ENCODE measurements around the gene PRPF4.
A peak's percentile ranks its signal among the peaks of the same experiment; 100 is the strongest.

The PRPF4 gene

DNA sequence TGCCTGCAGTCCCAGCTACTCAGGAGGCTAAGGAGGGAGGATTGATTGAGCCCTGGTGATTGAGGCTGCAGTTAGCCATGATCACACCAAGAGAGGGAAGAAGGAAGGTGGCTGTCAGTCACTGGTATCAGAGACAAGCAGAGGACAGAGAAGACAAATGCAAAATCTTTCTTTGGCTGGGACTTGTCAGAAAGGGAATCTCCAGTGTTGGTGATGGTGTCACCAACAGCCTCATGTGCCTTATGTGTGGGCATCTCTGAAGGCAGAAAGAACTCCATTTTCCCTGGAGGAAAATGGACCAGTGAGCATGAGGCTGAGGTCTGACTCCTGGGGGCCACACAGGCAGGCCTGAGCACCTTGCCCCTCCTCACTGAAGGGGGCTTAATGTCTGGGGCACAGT is 39.8 kb downstream of the PRPF4 start:
- no peak for DNase-seq

DNA sequence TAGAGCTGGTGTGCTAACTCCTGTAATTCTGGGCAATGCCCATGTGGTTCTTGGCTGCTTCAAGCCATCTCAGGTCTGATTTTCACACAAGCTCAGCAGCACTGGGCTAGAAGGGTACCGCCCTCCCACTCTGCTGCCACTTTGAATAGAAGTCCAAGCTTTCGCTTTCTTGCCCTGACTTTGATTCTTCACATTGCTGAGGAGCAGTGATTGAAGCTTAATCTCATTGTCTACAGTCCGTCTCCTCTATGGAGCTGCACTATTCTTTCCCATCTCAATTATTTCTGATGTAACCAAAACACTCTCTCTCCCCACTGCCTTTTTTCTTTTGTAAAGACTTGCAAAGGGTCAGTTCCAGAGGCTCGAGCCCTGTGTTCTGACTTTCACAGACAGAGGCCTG is 40.6 kb downstream of the PRPF4 start:
- DNase-seq = no peak

DNA sequence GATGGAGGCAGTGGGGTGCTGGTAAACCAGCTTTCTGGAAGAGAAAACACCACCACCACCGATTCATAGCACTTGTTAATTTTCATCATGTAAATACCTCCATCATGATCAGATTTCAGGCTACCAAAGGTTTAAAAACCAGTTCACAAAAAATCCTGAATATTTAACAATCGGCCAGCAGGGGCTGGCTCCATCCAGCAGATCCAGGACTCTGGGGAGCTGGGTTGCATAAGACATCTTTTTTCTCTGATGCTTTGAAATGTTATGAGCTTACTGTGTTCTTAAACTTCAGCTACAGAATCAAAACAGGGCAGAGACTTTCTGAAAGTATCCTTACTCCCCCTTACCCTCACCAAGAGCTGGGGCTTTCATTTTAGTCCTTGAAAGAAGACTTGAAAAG is 42.3 kb downstream of the PRPF4 start:
- DNase-seq = no peak

DNA sequence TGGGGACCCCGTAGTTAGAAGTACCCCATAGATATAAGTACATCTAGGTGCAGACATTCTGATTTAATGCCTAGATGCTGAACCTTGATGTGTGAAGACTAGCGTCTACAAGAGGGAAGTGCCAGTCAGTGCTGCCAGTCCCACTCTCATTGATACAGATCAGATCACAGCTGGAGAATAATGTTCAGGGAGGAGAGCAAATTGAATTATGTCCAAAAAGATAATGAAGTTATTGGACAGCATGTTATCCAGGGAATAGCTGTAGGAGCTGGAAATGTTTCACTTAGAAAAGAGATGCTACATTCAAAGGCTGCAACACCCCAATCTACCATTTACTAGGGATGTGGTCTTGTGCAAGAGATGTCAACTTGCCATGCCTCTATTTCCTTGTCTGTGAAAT is 43.6 kb downstream of the PRPF4 start:
- DNase-seq = no peak

DNA sequence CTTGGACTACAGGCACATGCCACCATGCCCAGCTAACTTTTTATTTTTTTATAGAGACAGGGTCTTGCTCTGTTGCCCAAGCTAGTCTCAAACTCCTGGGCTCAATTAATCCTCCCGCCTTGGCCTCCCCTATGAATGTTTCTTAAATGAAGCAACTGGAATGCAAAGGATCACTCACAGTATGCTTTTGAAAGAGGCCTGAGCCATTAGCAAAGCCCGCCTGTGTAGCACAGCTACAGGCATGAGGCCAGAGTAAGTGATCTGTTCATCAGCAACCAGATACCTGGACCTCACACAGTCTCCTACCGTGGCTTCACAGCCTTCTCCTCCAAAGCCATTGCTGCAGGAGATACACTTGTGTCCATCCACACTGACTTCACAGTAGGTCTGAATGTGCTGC is 44.6 kb downstream of the PRPF4 start:
- no peak for DNase-seq

DNA sequence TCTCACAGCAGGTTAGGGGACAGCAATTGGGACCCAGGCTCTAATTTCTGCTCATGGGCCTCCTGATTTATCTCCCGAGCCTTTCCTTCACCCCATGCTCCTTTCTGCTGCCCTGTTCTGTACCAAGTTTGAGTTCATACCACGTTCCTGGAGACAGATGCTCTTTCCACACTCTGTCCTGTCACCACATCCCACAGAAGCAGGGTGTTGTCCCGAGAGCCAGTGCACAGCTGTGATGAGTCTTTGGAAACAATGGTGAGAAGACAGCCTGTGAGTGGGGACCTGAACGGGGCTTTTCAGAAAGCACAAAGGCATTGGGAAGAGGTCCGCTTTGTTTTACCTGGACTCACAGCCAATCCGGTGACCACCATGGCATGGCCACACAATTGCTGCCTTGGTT is 47.2 kb downstream of the PRPF4 start:
- no peak for DNase-seq

DNA sequence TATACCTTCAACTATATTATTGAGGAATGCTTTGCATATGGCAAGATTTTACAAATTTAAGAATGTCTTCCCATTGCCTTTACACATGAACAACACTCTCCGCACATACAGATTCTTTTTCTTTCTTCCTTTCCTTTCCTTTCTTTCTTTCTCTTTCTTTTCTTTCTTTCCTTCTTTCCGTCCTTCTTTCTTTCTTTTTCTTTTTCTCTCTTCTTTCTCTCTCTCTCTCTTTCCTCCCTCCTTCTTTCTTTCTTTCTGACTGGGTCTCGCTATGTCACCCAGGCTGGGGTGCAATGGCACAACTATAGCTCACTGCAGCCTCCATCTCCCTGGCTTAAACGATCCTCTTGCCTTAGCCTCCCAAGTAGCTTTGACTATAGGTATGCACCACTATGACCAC is 50.8 kb downstream of the PRPF4 start:
- no peak for DNase-seq

DNA sequence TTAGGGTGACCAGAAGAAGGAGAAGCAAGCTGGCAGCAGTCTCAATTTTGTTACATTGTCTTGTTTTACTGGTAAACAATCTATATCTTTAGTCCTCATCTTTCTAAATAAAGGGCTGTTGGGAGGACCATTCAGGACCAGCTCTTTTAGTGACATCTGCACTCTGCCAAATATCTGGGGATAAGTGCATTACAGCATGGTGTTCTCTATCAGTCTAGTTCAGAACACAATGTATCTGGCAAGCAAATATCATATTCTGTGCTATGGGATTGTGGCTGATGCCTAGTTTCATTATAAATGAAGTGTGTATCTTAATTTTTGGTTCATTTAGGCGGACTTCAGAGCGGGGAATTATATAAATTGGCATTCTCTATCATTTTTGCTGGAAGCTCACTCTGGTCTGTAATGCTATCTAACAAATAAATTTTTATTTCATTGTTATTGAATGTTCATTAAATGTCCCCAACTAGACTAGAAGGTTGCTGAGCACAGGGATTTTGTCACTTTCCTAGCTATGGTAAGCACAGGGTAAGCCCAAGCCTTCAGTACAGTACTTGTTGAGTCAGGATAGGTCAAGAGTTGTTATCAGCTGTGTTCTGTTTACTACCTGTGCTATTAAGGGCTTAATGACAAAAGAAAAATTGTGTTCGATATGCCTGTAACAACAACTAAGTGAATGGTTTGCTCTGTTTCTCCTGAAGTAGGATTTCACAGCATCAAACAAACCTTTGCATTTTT is 52.8 kb downstream of the PRPF4 start:
- DNase-seq = no peak

DNA sequence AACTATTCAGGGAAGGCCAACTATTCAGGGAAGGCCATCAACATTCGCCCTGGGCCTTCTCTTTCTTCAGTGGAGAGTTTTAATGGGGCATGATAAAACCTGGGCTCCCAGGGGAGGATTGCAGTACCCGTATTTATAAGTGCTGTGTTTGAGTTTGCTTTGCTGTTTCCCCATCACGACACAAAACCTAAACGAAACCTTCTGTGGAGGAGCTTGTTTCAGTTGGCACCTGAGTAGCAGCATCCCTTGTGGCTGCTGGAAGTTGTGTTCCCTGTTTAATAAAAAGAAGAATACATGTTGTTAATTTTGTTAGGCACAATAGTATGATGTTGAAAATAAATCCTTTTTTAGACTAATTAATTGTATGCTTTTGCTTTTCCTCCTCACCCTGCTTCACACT is 56.3 kb downstream of the PRPF4 start:
- DNase-seq = no peak

DNA sequence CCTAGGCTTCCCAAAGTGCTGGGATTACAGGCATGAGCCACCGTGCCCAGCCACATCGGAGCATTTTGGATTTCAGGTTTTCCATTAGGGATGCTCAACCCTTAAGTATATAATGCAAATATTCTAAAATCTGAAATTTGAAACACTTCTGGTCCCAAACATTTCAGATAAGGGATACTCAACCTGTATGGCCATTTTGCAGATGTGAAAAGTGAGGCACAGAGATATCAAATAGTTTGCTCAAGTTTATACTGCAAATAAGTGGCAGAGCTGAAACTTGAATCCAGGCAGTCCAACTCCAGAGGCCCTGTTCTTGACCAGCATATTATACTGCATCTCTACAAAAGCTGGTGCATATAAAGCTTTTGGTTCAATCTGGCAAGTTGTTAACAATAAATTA is 62.3 kb downstream of the PRPF4 start:
- no peak for DNase-seq

DNA sequence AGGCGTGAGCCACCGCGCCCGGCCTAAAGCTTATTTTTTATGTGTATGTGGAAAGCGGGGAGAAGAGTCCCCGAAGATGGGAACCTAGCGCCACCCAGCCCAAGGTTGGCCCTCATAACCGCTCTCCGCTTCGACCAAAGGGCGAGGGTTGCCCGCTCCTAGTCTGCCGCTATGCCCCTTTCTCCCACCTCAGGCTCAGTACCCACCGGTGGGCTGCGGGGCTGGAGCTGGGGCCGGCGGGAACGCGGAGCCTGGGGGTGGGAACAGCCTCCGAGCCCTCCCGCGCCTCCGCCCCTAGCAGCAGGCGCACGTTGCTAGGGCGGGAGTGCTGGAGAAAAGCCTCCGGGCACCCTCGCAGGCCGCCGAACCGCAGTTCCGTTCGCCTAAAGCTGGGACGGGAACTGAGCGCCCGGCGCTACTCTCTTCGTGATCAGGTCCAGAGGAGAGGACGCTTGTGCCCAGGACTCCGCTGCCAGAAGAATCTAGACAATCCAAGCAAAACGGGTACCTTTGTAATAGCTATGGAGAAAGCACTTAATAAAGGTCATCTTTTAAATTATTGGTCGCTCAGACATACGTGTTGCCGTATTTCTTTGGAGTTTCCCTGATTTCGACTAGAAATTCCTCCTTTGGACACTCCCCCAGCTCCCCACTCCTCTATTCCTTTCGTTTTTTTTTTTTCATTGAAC is 64.7 kb downstream of the PRPF4 start, which contains the start of gene WDR31:
Gene WDR31 (minus strand): TSS at position 265 of the 689 bp plus-strand sequence. CDS start 8,253 bp downstream, outside the sequence.
- peak; percentile 52 for DNase-seq

DNA sequence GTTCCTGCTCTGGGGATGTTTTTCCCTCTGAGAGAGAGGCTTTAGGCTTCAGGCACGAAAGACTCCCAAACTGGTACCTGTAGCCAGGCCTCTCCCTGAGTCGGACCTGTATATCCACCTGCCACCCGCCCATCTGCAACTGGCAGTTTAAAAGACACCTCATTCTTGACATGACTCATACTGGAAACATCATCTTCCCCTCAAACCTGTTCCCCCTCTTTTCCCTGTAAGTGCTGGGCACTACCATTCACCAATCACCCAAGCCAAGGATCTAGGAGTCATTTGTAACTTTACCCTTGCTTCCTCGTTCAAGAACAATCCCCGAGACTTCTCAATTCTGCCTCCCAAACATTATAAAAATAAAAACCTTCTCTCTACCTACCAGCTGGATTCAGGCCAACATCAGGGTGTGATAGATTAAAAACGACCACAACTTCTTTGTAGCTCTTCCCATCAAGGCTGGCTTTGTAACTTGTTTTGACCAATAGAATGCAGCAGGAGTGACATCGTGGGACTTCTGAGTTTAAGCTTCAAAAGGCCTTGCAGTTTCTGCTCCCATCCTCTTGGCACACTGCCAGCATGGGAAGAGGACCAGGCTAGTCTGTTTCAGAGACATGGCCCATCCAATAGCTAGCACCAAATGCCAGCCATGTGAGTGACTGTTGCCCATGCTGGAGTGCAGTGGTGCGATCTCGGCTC is 66.4 kb downstream of the PRPF4 start:
- DNase-seq = no peak
